ENCODE measurements around the gene HPS1. TPM values are rescaled to one million over a fixed set of nuclear protein-coding genes. Genes with fewer than 3 reads are reported as not detected.

HPS1 gene
- total and polyA plus RNA-seq, 11 donors: 20.9 to 61.4 (median 38.5) TPM

DNA sequence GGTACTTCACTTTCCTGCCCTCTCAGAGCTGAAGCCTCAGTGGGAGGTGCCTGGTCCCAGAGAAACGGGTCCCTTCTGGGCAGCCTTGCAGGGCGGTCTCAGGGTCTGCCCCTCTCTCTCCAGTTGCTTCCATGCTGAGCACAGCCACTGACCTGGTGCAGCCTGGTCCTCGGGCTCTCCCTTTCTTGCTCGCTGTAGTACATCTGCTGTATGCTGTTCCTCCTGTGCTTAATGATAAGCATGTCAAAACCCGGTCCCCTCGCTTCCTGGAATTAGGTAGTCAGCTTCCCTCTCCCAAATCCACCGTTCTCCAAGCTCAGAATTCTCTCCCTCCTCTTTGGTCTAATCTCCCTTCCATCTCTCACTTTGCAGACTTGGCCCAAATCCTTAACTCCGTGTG lies 11.0 kb upstream of the HPS1 start:
- no peak overlapping the region for H3K4me3 ChIP-seq
- 17 to 65% (median 38%) methylated on average over 8 of the region's 8 CpGs for WGBS, 4 donors
- no peaks in the 10 kb centered on the region for H3K36me3 ChIP-seq
- no peak overlapping the region for H3K27ac ChIP-seq
- intact Hi-C loops (cut with DNase I): no loop called here
- H3K4me1 ChIP-seq: peaks cover 0 to 18% (median 12%) of the 10 kb centered on the region in 12 donors
- DNase-seq (no peak), ATAC-seq (no peak)
- H3K9me3 ChIP-seq: no peaks in the 10 kb centered on the region
- TF ChIP-seq, protein P1, sequence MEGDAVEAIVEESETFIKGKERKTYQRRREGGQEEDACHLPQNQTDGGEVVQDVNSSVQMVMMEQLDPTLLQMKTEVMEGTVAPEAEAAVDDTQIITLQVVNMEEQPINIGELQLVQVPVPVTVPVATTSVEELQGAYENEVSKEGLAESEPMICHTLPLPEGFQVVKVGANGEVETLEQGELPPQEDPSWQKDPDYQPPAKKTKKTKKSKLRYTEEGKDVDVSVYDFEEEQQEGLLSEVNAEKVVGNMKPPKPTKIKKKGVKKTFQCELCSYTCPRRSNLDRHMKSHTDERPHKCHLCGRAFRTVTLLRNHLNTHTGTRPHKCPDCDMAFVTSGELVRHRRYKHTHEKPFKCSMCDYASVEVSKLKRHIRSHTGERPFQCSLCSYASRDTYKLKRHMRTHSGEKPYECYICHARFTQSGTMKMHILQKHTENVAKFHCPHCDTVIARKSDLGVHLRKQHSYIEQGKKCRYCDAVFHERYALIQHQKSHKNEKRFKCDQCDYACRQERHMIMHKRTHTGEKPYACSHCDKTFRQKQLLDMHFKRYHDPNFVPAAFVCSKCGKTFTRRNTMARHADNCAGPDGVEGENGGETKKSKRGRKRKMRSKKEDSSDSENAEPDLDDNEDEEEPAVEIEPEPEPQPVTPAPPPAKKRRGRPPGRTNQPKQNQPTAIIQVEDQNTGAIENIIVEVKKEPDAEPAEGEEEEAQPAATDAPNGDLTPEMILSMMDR (IDR thresholded peaks at IDR 0.05): no peak
- TF ChIP-seq POLR2A (IDR thresholded peaks at IDR 0.05): no peak
- peaks cover 0 to 9% (median 0%) of the 10 kb centered on the region in 9 donors for H3K27me3 ChIP-seq

DNA sequence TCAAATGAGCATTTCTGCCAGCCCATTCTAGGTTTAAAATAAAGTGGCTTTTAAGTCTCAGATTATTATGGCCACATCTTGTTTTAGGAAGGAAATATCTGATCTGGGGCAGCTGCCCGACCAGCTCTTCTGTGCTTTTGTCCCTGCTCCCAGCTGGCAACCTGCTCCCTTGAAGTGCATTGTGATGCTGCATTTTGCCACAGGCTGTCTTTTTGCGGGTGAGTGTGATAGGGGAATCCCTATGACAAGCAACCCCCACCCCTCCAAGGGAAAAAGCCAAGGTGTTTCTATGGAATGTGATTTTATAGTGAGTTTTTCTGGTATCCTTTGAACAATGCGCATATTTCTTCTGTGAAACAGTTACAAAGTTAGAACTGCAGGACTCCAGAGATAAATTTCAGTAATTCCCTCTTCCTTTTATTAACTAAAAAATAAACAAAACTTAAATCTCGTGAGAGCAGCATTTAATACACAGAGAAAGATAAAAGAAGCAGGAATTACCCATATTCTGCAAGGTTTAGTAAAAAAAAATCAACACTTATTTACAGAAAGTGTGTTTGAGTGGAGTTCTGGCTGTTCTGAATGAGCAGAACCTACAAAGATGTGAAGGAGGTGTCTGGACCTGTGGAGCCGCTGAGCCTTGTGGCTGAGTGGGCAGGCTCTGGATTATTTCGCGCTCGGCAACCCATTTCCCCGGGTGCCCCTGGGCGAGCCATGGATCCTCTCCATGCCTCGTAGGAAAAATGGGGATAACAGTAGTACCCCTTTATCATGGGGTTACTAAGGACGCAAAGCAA lies 10.1 kb upstream of the HPS1 start:
- H3K27ac ChIP-seq: no peak overlapping the region
- no peaks in the 10 kb centered on the region for H3K36me3 ChIP-seq
- ATAC-seq (no peak), DNase-seq (no peak)
- intact Hi-C loops (cut with DNase I): no loop called here
- H3K27me3 ChIP-seq: peaks cover 0 to 9% (median 0%) of the 10 kb centered on the region in 9 donors
- WGBS, 4 donors: 68 to 79% (median 75%) methylated on average over 12 of the region's 12 CpGs
- no peaks in the 10 kb centered on the region for H3K9me3 ChIP-seq
- TF ChIP-seq POLR2A (IDR thresholded peaks at IDR 0.05): no peak
- TF ChIP-seq, protein P1 (IDR thresholded peaks at IDR 0.05): no peak
- H3K4me3 ChIP-seq: no peak overlapping the region
- H3K4me1 ChIP-seq: peaks cover 0 to 18% (median 12%) of the 10 kb centered on the region in 12 donors

DNA sequence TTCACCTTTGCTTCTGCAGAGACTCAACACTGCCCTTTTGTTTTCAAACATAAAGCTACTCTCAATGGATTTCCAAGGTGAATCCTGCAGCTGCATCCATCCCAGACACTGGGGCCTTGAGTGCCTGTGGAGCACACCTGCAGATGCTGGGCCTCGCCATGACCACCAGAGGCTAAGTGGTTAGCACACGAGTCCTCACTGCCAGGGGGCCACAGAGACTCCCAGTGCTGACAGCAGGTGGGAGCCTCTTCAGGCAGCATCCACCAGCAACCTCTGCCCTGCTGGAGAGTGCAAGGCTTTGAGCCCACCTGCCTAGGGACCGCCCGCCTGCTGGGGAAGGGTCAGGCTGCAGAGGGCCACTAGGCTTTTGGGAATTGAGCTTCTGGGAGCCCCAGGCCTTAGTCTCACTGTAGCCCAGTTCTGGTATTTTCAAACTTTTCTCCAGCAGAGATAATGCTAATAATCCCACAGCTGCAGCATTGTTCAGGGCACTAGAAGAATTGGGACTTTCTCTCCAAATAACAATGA lies 9.4 kb upstream of the HPS1 start:
- H3K27me3 ChIP-seq: peaks cover 0 to 9% (median 0%) of the 10 kb centered on the region in 9 donors
- WGBS, 4 donors: 89 to 93% (median 91%) methylated on average over 3 to 4 of the region's 4 CpGs
- intact Hi-C loops (cut with DNase I): no loop called here
- H3K36me3 ChIP-seq: no peaks in the 10 kb centered on the region
- DNase-seq: no peak
- peaks cover 0 to 15% (median 8%) of the 10 kb centered on the region in 12 donors for H3K4me1 ChIP-seq
- ATAC-seq: no peak
- H3K27ac ChIP-seq: no peak overlapping the region
- TF ChIP-seq, protein P1 (IDR thresholded peaks at IDR 0.05): no peak
- no peak for TF ChIP-seq POLR2A (IDR thresholded peaks at IDR 0.05)
- no peaks in the 10 kb centered on the region for H3K9me3 ChIP-seq
- H3K4me3 ChIP-seq: no peak overlapping the region

DNA sequence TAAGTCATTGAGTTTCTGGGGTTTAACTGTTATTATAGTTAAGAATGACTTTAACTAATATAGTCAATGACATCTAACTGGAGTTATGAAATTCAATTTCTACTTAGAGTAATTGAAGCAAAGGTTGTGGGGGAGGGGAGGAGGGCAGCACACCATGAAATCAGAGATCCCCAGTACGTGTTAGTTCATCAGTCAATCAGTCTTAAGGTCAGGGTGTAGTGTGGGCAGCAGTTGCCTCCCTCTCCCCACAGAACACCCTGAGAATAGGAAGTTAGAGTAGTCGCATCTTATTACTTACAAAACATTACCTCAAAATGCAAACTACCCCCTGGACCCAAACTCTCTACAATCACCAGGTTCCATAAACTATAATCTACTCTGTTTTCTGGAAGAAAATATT lies 7.0 kb upstream of the HPS1 start:
- TF ChIP-seq, protein P1 (IDR thresholded peaks at IDR 0.05): no peak
- TF ChIP-seq POLR2A (IDR thresholded peaks at IDR 0.05): no peak
- Histone ChIP-seq H3K4me3 (no peak overlapping the region), H3K4me1 (no peaks in the 10 kb centered on the region), H3K27ac (no peak overlapping the region), H3K9me3 (no peaks in the 10 kb centered on the region), H3K27me3 (peaks cover 0 to 9% (median 0%) of the 10 kb centered on the region in 9 donors), H3K36me3 (no peaks in the 10 kb centered on the region)
- intact Hi-C loops (cut with DNase I): no loop called here
- no peak for ATAC-seq
- 68 to 86% (median 81%) methylated on average over 2 of the region's 2 CpGs for WGBS, 4 donors
- no peak for DNase-seq

Measured in heart left ventricle (tissue), 16 donors.